Activated gamma-delta T cell treated with anti-CD3 and anti-CD28 coated beads, Interleukin-2, amount 50 U/mL, for 16 hours (primary cell): ENCODE measurements around the gene GPR37L1.

Experiments used
- DNase-seq: peaks from one replicate; pipeline ENCODE4 v3.0.0-alpha.2; 2020; ENCODE audit warnings: low read depth

Gene GPR37L1, protein sequence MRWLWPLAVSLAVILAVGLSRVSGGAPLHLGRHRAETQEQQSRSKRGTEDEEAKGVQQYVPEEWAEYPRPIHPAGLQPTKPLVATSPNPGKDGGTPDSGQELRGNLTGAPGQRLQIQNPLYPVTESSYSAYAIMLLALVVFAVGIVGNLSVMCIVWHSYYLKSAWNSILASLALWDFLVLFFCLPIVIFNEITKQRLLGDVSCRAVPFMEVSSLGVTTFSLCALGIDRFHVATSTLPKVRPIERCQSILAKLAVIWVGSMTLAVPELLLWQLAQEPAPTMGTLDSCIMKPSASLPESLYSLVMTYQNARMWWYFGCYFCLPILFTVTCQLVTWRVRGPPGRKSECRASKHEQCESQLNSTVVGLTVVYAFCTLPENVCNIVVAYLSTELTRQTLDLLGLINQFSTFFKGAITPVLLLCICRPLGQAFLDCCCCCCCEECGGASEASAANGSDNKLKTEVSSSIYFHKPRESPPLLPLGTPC

DNA sequence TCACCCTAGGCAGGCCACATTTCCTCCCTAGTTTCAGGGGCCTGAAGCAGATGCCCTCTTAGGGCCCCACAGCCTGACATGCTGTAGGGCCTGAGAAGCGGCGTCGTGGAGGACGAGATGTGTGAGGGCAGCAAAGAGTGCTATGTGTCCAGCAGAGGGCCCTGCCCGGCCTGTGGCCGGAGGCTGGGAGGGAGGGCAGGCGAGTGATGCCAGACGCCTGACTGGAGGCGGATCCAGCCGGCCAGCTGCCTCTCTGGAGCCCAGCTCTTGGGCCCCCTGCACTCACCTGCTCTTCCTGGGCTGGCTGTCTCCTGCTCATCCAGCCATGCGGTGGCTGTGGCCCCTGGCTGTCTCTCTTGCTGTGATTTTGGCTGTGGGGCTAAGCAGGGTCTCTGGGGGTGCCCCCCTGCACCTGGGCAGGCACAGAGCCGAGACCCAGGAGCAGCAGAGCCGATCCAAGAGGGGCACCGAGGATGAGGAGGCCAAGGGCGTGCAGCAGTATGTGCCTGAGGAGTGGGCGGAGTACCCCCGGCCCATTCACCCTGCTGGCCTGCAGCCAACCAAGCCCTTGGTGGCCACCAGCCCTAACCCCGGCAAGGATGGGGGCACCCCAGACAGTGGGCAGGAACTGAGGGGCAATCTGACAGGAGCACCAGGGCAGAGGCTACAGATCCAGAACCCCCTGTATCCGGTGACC, at the start of gene GPR37L1:
GPR37L1 (plus strand) TSS at position 279 of the 697 bp plus-strand sequence; CDS start at position 326, 47 bp downstream.
- no peak for DNase-seq

DNA sequence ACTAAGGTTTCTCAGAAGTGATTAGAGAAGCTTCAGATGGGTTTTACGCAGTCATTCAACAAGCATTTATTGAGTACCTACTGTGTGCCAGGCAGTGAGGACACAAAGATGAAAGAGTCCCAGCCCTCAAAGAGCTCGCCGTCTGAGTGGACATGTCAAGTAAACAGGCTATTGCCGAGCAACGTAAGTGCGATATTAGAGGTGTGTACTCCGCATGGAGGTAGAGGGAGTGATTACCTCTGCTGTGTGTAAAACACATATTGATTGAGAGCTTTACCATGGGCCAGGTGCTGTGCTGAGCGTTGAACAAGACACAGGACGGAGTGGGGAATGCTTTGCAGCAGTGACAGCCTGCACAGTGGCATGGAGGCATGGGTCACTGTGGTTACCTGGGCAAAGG, 49.5 kb upstream of the GPR37L1 start:
- DNase-seq = no peak

DNA sequence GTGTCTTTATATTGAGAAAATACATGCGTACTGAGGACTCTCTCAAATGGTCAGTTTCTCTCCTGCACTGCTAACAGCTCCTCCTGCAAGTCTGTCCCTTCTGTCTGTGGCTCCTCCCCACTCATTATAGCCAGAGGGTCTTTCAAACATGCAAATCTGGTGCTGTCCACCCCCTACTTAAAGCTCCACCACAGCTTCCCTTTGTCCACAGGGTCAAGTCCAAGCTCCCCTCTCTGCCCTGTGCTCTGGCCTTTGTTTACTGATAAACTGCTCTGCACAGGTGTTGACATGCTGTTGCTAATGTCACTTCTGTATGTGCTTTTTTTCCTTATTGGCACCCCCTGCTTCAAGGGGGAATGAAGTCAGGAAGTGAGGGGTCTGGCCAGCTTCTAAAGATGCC, 47.7 kb upstream of the GPR37L1 start:
- DNase-seq = no peak

DNA sequence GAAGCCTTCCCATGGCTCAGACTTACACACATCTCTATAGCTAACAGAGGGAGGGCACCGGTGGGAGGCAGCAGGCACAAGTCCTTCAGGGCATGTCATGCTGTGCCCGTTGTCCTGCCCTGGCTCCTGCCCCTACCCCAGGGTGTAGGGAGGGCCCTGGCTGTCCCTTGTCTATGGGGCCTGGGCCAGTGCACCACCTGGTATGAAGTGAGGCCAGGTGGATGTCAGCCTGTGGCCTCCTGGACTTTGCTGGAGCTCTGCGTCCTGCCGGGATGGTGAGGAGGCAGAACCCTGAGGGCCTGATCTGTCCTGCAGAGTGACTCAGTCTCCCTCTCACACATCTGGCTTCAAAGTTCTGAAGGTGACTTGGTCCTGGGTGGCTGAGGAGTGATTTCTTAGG, 47.3 kb upstream of the GPR37L1 start:
- DNase-seq = no peak

DNA sequence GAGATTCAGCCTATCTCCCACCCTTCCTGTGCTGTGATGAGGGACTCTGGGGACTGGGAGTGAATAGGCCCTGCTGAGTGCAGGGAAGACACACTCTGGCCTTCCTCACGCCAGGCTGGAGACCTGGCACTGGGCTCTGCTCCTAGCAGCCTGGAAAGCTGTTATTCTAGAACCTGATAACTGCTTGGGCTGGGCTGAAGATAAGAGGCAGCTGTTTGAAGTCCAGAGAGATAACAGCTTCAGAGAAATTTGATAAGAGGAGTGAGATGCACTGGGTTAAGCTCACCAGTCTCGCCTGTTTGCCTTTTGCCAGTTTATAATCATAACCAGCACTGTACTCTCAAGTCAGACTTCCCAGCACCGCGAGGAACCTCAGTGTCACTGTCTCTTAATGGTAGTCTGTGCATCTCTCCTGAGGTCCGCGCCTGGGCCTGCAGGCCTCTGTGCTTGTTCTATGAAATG, 46.6 kb upstream of the GPR37L1 start:
- DNase-seq = no peak

DNA sequence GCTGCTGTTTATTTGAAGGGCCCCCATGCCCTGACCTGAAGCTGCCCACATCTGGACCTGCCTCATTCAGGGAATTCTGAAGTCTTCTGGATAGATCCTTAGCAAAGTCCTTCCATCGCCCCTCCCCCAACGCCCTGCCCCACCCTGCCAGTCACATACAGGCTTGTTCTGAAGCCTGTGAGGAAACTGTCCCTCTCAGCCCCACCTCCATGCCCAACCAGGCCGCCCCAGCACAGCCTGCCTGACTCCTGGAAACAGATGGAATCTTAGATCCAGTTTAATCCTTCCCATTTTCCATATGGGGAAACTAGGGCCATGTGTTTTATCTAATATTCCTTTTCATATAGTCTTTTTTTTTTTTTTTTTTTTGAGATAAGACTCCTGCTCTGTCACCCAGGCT, 44.5 kb upstream of the GPR37L1 start:
- no peak for DNase-seq

DNA sequence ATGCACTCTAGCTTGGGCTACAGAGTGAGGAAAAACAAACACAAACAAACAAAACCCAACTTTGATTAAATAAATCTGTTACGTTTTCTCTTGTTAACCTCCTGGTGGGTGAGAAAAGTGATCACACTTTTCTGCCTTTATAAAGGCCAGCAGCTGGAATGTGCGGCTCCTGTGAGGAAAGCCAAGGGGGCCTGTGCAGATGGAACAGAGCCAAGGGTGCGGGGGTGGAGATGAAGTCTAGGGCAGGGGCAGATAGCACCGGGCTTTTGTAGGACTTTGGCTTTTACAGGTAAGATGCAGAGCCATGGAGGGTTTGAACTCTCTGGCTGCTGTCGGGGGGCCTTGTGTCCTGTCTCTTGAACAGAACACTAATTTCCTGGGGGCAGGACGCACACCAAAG, 40.7 kb upstream of the GPR37L1 start:
- no peak for DNase-seq

DNA sequence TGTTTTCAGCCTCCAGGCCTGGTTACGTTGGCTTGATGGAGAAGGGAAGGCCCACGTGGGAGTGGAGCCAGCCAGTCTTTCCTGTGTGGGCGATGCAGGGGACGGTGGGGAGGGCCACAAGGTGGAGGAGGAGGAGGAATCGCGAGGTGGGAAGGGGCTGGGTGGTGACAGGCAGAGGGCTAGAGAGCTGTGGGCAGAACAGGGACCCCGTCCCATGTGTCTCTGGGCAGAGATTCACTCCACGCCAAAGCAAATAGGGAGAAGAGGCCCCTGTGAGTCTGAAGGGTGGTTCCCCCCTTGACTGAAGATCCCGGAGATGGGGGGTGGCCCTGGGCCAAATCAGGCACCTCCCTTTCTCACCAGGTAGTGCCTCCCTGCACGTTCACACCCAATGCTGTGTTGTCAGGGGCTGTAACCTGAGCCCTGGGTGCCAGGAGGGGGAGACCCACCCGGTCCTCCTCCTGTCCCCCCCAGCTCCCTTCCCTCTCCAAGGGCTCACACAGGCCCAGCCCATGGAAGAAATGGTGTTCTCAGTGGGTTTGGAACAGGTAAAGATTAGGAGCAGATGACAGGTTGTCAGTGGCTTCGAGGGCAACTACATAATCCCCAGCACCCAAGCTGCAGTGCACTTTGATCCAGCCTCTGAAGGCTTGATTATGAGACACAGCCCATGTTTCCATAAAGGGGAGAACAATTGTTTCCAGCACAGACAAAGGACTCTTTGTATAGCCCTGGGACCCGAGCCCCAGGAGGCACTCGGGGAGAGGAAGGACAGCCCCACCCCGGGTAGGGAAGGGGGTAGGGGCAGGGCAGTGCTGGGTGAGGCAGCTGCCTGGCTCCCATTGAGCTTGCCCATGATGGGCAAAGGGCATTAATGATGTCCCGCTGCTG, 37.7 kb upstream of the GPR37L1 start:
- no peak for DNase-seq

DNA sequence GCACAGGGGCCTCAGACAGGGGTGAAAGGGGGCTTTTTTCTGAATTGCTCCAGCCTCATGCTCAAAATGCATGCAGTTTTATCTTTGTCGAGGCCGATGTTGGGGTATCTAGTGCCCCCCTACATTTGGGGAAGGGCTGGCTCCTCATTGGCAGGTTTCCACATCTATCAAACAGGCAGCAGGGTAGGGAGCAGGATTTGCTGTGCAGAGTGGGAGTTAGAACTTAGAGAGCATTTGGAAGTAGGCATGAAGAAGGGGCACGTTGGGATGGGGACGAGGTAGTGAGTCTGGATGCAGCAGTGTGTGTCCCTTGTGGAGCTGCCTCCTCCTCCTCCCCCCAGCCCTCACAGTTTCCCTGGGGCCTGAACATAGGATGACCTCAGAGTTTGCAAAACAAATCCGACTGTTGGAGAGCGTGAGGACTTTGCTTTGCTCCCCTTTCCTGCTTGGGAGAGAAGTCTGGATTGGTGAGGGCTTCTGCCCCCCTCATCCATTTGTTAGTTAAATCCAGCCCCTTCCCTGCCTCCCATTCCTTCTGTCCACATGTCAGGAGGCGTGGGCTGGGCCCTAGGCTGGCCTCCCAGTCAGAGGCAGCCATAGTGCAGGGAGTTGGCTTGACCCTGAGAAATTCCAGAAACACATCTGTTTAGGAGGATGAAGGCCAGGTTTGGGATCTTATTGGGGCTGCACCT, 36.9 kb upstream of the GPR37L1 start:
- no peak for DNase-seq

DNA sequence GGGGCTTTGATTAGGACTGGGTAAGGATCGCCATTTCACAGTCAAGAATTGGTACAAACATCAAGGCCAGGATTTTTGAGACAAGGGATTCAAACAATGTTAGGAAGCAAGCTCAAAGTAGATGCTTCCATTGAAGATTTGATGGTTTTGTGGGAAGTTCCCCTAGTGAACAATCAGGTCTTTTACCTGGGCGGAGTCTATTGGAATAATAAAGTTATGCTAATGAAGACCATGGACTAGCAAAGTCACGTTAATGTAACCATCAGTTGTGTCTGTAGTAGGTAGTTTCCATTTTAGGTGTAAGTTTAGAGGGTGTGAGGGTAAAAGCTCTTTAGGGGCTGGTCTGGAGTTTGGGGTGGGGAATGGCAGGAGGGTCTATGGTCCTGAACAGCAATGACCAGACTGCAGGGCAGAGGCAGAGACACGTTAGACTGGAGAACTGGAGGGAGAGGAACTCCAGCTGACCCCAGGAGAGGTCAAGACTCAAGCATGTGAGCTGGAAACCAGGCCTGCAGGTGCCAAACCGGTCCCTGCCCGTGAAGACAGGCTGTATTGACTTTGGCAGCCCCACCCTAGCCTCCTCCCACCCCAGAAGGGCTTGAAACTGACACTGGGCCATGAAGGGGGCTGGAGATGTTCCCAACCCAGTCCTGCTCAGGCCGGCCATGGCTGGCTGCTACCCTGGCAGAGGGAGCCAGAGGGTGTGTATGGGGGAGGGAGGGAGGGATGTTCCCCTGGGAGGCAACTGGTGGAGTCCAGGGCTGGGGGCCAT, 36.0 kb upstream of the GPR37L1 start:
- DNase-seq = no peak

DNA sequence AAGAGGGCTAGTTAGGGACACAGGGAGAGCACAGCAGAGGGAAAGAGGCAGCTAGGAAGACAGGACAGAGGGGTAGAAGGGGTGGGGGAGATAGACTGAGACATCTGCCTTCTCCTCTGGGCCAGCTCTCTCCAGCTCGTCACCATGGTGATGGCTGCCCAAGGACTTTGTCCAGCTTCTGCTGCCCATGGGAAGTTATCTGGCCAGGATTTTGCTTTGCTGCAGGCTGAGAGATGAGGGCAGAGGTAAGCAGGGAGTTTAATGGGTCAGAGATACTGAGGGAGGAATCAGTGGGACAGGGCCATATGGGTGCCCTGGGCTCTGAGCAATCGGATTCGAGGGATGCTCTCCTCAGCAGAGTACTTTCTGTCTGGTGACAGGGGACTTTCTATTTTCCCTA, 34.5 kb upstream of the GPR37L1 start:
- DNase-seq = no peak

DNA sequence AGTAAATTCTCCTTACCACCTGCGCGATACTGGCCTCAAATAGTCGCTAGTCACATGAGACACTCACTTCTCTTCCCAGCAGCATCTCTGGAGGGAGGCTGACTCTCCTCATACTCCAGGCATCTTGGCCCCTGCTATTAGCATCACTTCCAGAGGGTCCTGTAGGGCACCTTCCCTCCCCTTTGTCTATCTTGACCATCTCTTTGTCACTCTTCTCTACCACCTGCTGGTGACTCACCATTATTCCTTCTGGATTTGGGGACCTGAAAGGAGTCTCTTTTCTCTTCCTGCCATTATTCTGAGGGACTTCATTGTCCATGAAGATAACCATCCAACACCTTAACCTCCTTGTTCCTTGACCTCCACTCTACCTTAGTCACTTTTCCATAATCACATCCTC, 31.7 kb upstream of the GPR37L1 start:
- no peak for DNase-seq

DNA sequence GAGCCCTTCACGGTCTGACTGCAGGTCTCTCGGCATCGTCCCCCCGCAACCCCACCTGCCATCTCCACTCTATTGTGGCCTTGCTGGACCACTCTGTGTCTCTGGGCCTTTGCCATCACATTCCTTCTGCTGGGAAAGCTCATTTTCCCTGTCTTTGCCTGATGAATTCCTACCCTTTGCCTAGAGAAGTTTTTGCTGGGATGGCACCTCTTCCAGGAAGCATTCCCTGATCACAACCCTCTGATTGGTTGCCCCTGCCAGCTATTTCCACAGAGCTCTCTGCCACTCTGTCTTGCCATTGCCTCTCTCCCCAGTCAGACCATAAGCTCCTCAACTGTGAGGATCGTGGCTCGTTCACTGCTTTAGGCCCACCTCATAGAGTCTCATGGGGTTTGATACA, 28.9 kb upstream of the GPR37L1 start:
- DNase-seq = no peak

DNA sequence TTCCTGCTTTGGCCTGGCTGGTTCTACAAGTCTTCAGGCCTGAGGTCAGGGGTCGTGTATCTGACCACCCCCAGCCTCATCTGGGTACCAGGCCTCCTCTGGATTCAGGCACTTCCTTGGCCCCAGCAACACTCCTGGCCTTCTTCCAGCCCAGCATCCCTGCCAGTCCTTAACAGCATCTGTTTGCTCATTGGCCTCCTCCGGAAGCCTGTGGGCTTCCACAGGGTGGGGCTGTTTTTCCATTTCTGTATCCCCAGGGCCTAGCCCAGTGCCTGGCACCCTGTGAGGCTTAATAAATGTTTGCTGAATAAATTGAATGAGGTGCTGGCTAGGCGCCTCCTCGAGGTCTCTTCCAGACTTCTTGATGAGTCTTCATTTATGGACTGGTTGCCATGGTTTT, 21.5 kb upstream of the GPR37L1 start:
- DNase-seq = no peak

DNA sequence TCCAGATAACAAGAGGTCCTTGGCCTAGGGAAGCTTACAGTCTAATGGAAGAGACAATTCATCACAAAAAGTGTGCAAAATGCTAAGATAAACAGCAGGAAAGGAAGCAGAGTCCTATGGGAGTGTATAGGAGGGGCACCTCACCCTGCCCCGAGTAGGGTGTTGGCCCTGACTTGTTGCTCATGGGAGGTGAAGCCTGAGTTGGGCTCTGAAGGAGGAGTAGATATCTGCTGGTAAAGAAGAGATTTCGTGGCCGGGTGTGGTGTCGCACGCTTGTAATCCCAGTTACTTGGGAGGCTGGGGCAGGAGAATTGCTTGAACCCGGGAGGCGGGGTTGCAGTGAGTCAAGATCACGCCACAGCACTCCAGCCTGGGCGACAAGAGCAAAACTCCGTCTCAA, 18.6 kb upstream of the GPR37L1 start:
- DNase-seq = no peak

DNA sequence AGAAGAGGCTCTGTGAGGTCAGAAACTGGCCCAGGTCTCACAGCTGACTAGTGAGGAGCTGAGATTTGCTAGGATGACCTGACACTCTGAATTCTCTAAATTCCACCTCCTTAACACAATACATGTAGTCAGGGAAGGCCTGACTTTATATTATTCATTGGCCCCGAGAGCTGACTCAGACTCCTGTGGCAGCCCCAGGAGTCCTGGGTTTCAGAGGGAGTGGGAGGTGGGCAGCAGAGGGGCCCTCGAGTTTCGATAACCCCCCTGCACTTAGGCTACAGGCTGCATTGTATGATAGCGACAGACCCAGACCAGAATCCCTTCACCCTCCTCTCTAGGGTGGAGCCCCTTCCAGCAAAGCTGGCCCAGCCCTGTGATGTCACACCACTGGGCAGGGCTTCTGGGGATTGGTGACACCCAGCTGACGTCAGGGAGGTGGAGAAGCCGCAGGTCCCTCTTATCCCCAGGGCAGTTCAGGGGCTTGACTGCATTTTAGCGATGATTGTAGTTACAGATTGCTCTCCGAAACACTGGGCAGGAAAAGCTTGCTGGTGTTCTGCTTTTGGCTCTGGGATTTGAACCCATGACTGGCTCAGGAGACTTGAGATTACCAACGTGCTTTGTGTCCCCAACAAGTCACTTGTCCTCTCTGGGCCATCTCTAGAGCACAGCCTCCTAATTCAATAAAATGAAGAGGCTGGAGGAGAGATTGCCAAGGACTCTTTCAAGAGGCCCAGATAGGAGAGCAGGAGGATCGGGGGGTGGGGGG, 17.0 kb upstream of the GPR37L1 start:
- no peak for DNase-seq

DNA sequence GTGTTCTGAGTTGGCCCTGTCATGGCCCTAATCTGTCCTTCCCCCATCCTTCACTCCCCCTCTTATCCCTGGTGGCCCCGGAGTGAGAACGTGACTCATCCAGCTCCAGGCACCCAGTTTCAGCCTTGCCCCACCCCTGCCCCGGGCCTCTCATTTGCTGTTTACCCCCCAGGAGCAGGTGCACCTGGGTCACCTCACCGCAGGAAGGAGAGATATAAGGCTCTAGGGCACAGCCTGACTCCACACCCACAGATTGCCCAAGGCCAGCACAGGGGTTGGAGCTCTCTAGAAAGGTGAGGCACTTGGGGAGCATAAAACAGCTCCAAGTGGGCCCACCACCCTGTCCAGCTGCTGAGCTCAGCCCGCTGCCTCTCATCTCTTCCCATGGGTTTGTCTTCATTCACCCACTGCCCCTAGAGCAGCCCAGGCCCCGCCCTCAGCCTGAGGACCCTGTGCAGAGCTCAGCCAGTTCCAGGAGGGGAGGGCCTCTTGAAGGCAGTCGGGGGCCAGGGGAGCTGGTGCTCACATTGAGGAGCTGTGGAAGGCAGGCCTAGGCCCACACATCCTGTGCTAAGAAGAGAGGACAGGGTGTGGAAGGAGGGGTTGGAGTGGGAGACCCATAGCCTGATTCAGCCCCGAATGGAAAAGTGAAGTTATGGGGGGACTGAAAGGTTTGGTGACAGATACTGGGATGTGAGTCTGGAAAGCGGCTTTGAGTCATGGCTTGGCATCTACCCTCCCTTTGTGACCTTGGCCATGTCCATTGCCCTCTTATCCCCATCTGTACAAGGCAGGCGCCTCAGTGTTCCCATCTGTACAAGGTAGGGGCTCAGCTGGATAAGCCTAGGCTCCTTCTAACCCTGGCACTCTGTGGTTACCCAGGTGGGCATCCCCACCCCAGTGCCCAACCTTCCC, 16.1 kb upstream of the GPR37L1 start:
- no peak for DNase-seq

DNA sequence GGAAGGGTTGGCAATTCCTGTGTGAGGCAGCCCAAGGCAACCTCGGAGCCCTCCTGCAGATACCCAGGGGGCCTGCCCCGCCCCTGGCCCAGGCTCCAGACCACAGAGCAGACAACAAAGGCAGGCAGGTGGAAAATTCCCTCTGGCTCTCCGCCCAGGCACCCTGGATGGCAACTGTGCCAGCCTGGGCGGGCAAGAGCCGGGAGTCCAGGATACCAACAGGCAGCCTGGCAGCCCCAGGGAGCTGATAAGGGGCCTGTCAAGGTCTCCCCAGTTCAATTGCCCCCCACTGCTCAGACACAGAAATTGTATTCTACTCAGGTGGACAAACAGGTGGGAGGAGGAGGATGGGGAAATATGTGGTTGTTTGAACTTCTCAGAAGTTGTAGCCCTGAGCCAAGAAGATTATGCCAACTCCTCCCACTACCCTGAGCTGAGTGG, 15.4 kb upstream of the GPR37L1 start:
- no peak for DNase-seq
